GM11168 (cell line): ENCODE results near the gene PGAM1.
"Not testable (repeated sequence)": the region's sequence is repeated elsewhere in the genome, so short reads cannot be mapped to it uniquely, and the experiment has no call there.

Experiments used
- in situ Hi-C: fragments of 300-500 bp; cut with MboI; formaldehyde crosslinking; loops from one replicate; pipeline ENCODE4 v1.12.0; 2022; ENCODE audit warnings: low sequenced_read_pairs; ENCODE audit not compliant: unreplicated experiment

The PGAM1 gene

DNA sequence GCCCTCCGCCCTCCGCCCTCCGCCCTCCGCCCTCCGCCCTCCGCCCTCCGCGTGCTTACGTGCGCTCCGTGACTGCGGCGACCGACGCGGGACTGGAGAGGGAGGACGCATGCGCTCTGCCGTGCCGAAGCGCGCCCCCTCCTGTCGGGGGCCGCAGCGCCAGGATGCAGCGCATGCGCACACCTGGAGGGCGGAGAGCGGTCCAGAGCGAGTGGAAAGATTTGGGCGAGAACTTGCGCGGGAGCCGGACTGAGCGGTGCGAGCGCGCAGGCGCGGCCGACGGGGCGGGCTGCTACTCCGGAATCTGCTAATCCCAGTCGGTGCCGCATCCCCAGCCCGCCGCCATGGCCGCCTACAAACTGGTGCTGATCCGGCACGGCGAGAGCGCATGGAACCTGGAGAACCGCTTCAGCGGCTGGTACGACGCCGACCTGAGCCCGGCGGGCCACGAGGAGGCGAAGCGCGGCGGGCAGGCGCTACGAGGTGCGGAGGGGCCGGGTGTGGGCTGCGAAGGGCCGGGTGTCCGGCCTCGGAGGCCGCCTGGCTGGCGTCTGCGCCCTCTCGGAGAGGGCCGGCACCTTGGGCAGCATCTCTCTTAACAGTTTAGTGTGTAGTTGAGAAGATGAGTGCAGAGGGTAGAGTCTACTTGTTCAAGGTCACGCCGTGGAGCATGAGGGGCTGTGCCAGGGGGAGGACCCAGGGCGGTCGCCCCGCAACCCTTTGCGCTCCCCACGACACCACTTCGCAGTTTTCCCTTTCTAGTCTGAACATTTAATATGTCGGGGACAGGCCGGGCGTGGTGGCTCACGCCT is at the start of gene PGAM1:
TSS of gene PGAM1 (plus strand) at position 228 of the 812 bp plus-strand sequence. CDS start at position 345, 117 bp downstream.
- in situ Hi-C loops = no loop called here

DNA sequence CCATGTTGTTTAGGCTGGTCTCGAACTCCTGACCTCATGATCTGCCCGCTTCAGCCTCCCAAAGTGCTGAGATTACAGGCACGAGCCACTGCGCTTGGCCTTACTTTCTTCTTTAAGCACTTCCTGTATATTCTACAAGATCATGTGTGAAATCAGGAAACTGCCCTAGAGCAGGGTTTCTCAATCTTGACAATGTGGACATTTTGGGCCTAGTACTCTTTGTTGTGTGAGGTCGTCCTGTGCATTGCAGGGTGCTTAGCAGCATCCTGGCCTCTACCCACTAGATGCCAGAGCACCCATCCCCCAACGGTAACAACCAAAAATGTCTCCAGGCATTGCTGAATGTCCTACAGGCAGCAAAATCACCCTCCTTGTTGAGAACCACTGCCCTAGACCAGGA is 49.6 kb upstream of the PGAM1 start:
- in situ Hi-C loops = no loop called here

DNA sequence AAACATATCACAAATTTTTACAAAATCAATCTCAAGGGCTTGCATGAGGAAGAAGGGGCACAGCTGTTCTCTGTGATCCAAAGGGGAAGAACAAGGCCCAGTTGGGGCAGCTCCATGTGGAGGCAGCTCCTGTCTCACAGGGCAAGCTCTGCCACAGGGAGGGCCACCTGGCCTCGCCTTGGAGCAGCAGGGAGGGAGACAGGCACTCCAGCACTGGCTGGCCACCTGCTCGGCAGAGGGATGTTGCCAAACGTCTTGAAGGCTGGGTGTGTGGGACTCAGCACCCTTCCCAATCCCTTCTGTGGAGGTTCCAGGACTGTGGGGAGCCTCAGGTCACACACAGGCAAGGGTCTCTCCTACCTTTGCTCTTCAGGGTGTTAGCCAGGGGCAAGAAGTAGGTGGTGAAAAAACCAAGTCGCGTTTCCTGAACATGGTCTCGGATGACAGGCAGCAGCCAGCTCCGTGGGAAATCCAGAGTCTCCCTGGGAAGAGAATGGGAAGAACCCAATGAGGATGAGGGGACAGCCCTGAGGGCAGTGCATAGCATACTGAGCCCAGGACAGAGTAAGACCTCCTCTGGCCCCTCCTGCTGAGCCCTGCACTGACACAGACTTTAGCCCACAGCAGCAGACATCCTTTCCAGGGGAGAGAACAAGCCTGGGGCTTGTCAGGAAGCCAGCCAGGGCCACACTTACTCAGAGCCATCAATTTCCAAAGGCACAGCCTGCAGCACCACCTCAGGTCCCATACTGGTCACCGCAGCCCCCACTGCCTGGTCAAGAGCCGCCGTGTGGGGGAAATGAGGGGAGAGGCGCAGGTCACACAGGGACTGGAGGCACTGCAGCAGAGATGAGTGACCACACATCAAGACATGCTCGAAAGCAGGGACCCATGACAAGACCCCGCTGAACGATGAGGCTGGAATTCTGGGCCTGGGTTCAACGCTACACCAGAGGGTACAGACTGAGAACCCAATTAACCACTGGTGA is 46.8 kb upstream of the PGAM1 start:
- in situ Hi-C loops = no loop called here

DNA sequence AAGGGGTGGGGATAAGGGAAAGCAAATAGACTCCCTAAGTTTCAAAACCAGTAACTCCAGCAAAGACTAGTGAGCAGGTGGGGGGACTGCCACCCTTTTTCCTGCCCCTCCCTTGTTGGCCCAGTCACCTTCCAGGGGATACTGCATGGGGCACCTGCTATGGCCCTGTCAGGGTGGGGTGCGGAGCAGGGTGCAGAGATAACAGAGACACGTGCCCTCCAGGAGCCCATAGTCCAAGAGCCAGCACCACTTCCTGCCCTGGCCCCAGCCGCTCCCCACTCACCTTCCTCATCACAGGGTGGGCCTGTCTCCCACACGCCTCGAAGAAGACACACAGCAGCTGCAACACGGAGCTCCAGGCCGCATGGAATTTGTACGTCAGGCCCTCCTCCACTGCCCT is 45.5 kb upstream of the PGAM1 start:
- in situ Hi-C loops = no loop called here

DNA sequence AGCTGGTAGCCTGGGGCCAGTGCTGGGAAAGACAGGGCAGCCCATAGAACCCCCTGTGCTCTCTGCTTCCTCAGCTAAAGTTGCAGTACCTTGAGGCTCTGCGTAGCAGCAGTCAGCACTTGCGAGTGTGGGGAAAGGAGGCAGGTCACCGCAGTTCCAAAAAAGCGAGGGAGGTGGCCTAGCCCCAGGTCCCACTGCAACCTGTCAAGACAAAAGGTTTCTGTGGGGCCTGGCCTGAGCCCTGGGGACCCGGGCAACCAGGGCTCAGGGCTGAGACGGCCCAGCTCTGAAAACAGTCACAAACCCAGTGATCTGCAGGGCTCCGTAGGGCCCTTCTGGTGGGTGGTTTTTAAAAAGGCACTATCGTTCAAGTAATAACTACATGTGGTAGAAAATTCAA is 44.4 kb upstream of the PGAM1 start:
- in situ Hi-C loops = no loop called here

DNA sequence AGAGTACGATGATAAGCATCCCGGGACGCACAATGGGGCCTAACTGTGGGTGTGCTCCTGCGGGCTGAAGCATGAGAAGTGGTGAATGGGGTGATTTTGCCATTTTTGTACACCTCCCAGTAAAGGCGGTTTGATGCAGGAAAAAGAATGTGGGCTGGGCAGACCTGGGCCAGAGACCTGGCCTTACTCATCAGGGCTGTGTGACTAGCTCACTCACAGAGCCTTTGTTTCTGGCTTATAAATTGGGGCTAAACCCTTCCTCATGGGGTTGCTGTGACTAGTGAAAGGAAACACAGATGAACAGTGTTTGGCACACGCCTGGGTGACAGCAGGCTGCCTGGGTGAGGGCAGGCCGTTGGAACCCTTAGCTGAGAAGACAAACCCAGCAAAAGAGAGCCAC is 42.8 kb upstream of the PGAM1 start:
- in situ Hi-C loops = no loop called here

DNA sequence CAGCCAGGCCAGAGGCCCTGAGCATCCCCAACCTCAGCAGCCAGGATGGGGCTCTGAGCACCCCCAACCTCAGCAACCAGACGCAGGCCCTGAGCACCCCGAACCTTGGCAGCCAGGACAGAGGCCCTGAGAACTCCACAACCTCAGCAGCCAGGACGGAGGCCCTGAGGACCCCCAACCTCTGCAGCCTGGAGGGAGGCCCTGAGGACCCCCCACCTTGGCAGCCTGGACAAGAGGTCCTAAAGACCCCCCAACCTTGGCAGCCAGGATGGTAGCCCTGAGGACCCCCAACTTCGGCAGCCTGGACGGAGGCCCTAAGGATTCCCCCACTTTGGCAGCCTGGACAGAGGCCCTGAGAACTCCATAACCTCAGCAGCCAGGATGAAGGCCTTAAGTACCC is 41.8 kb upstream of the PGAM1 start:
- in situ Hi-C loops = no loop called here

DNA sequence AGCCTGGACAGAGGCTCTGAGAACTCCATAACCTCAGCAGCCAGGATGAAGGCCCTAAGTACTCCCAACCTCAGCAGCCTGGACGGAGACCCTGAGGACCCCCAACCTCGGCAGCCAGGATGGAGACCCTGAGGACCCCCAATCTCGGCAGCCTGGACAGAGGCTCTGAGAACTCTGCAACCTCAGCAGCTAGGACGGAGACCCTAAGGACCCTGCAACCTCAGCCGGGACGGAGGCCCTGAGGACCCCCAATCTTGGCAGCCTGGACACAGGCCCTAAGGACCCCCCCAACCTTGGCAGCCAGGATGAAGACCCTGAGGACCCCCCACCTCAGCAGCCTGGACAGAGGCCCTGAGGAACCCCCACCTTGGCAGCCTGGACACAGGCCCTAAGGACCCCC is 41.4 kb upstream of the PGAM1 start:
- in situ Hi-C loops = no loop called here

DNA sequence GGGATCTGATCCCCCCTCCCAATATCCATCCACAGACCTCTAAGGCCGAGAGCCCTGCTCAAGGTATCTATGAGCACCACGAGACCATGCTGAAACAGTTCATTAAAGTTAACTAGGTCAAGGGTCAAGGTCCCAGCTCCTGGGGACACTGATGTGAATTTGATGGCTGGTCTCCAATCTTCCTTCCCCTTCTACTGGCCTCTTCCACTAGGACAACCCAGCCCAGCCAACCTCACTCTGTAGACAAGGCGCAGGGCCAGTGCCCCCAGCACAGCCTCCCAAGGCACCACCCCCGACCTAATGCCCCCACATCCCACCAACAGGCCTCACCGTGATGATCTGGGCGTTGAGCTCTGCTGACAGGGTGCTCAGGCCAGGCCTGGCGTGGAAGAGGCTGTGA is 40.4 kb upstream of the PGAM1 start:
- in situ Hi-C loops = no loop called here

DNA sequence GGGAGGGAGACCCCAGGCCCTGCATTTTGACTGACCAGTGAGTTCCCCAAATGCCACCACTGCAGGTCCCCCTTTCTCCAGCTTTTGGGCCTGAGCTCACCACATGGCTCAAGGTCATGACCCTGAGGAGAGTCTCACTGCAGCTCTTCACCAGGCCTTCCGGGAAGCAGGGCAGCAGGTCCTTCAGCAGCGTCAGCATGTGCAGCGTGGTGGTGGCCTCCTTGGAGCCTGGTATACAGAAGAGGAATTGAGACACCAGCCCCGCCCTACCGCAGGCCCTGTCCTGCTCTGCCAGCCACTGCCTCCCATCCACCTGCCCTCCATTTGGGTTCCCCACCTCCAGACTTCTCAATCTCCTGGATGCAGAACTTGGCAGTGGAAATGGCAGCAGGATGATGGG is 37.8 kb upstream of the PGAM1 start:
- in situ Hi-C loops = no loop called here

DNA sequence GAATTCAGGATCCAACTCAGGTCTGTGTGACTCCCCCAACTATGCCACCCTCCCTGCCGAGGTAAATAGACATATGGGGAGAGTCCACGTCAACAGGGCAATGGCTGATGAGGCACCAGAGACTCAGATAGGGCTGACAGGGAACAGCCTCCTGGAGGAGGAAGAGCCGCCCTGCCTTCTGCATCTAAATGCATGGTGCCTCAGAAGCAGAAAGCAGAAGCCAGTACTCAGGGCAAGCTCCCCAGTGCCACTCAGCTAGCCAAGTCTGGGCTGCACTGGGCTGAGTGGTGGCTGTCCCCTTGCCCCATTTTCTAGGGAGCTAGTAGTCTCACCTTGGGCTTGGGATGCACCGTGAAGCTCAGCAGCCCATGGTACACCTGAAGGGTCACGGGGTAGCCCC is 35.9 kb upstream of the PGAM1 start:
- in situ Hi-C loops = no loop called here

DNA sequence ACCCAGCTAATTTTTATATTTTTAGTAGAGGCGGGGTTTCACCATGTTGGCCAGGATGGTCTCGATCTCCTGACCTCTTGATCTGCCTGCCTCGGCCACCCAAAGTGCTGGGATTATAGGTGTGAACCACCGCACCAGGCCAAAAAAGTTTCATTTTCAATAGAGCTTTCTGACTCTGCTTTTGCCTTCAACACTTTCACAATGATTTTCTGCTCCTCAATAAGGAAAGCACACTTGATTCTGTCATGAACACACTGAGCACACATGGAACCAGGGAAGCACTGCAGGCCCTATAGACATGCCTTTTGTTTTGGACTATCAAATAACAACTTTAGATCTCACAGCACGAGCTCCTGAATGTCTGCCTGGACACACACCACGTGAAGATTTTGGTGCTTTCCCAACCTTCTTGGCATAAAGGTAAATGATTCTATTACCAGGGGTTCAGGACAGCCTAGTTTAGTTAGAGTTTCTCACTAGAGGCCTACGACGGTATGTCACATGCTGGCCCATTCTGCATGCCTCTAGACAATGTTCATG is 32.9 kb upstream of the PGAM1 start:
- in situ Hi-C loops = no loop called here

DNA sequence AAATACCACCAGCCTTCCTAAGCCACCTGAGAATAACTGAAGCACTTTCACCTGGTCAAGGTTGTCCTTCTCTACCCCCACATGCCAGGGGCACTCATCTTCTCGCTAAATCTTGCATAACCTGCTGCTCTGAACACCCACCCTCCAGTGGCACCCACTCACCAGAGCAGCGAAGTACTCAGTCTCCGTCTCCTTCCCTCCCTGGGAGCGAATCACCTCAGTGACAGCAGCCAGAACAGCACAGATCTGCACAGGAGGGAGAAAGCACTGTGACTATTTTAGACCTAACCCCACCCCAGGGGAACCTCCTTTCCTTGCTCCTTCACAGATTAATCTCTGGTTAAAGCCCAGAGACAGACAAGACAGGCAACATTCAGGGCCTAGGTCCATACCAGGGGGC is 29.9 kb upstream of the PGAM1 start:
- in situ Hi-C loops = no loop called here

DNA sequence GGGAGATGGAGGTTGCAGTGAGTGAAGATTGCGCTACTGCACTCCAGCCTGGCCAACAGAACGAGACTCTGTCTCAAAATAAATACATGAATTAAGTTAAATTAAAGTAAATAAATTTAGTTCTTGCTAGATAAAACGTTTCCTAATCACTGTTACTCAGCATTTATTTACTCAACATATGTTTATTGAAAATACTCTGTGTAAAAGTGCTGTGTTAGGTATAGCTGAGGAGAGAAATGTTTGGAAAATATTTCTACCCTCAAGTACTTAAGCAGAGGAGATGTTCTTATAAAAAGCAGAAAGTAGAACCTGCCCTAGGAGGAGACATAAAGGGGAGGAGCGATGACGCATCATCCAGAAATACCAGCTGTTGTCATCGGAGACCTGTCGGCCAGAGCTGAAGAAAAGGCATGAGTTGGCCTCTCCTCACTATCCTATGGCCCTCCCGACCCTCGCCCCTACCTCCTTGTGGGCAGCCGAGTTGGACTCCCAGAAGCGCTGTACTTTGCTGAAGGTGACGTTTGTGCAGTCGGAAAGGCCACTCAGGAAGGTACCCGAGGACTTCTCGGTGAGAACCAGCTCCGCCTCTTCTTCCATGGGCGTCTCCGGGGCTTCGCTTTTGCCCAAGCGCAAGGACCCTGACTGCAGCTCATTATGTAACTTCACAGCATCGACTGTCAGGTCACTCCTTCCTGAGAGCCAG is 26.0 kb upstream of the PGAM1 start:
- in situ Hi-C loops = no loop called here

DNA sequence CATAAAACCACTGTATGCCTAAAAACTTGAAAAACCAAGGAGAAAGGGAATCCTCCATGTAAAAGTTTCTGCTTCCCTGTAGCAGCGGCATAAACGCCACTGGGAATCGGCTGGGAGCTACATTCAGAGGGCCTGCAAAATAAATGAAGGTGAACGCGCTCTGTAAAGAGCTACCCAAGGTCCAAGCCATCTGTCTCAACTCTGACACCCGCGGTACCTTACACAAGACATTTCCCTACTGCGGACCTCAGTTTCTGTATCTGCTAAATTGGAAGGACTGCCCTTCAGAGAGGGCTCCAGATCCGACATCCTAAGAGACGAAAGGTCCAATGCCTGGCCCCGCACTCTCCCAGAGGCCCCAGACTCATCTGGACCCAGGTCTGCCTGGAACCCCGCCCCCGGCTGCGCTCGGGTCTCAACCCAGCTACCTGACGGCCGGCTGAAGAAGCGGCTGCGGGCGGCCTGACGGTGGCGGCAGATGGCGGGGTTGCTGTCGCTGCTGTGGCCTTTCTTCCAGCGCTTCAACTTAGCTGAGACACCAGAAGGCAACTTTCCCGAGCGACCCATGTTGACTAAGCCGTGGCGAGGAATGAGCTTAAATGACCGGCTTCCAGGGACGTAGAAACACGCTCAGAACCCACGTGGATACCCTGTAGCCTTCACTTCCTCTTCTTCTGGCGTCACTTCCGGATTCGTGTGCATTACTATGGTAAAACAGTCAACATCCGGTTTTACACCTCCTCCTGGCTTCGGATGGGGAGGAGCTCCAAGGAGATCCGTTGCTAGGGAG is 25.1 kb upstream of the PGAM1 start, which contains the start of gene RRP12:
TSS of gene RRP12 (minus strand) at position 676 of the 790 bp plus-strand sequence. CDS start at position 567, 109 bp downstream.
- in situ Hi-C loops = no loop called here

DNA sequence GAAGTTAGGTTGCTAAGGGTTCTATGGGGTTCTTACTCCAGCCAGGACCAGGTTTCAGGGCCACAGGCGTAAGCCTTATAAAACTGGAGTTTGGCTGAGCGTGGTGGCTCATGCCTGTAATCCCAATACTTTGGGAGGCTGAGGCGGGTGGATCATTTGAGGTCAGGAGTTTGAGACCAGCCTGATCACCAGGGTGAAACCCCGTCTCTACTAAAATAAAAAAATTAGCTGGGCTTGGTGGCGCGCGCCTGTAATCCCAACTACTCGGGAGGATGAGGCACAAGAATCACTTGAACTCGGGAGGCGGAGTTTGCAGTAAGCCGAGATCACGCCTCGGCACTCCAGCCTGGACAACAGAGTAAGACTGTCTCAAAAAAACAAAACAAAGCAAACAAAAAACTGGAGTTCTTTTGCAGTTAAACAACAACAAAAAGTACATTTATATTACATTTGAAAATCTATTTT is 24.5 kb upstream of the PGAM1 start:
- in situ Hi-C loops = no loop called here

DNA sequence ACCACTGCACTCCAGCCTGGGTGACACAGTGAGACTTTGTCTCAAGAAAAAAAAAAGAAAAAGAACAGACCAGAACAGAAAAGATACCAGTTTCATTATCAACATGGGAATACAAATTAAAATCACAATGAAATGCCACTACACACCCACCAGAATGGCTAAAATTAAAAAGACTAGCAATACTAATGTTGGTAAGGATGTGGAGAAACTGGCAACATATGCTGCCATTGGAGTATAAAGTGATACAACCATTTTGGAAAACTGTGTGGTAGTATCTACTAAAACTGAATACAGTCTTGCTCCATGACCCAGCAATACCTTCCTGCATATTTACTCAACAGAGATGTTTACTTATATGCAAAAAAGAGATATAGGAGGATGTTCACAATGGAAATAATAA is 21.9 kb upstream of the PGAM1 start:
- in situ Hi-C loops = no loop called here

DNA sequence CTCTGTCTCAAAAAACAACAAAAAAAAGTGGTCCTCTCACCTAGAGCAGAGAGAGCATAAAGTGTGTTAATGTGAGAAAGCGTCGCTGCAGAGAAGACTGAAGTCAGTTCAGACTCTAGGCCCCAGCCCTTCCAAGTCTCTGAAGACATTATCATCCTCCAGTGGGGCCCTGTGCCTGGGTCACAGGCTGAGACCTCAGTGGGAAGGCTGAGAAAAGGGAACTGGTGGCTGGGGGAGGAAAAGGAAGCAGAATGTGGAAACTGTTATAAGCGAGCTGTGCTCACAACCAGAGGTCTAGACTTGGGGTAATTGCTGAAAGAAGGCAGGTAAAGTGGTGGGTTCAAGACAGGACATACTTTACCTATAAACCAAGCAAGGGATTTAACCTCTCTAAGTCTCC is 19.9 kb upstream of the PGAM1 start:
- in situ Hi-C loops = no loop called here

DNA sequence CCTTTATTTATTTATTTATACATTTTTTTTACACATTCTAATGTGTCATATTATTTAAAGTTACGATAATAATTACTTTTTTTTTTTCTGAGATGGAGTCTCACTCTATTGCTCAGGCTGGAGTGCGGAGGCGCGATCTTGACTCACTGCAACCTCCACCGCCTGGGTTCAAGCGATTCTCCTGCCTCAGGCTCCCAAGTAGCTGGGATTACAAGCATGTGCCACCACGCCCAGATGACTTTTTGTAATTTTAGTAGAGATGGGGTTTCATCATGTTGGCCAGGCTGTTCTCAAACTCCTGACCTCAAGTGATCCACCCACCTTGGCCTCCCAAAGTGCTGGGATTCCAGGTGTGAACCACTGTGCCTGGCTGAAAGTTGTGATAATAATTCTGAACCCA is 19.5 kb upstream of the PGAM1 start:
- in situ Hi-C loops = not testable (repeated sequence)
